Kidney (tissue), 14 donors: Measurements from ENCODE around the gene SCCPDH. TPM values are rescaled to one million over a fixed set of nuclear protein-coding genes. Genes with fewer than 3 reads are reported as not detected.
A peak's percentile ranks its signal among the peaks of the same experiment; 100 is the strongest.

ENCODE experiments used
- DNase-seq, 5 donors: peaks; one replicate each; pipeline ENCODE4 v3.0.0-alpha.2; 2013 to 2020
- FAIRE-seq: peaks from 2 replicates; lab custom pipeline; 2012; peaks lifted over from hg19 to GRCh38; lab: Jason Lieb, UNC
- H3K27ac ChIP-seq, 2 donors: one replicate each; pipeline ENCODE4 v1.7.0; 2013; ENCODE audit warnings: low read depth in 2 of 2, low read length in 2 of 2, inconsistent platforms in 1 of 2
- H3K27me3 ChIP-seq: one replicate; pipeline ENCODE4 v1.7.1; 2013; ENCODE audit warnings: low read length, inconsistent platforms; ENCODE audit not compliant: control insufficient read depth, insufficient read depth
- H3K36me3 ChIP-seq, 3 donors: one replicate each; pipeline versions ENCODE4 v1.7.0 to v1.7.1; 2013; ENCODE audit warnings: low read length in 3 of 3, control low read depth in 1 of 3, inconsistent platforms in 1 of 3; ENCODE audit not compliant: insufficient read depth in 3 of 3, control insufficient read depth in 2 of 3
- H3K4me1 ChIP-seq, 3 donors: one replicate each; pipeline versions ENCODE4 v1.7.0 to v1.7.1; 2013; ENCODE audit warnings: low read length in 3 of 3, inconsistent platforms in 1 of 3, low read depth in 1 of 3; ENCODE audit not compliant: control insufficient read depth in 2 of 3, insufficient read depth in 2 of 3
- H3K4me3 ChIP-seq, 3 donors: one replicate each; pipeline versions ENCODE4 v1.7.0 to v1.8.1; 2013; ENCODE audit warnings: low read length in 3 of 3, control low read depth in 1 of 3, inconsistent platforms in 1 of 3
- H3K9ac ChIP-seq, 3 donors: one replicate each; pipeline versions ENCODE4 v1.7.0 to v1.7.1; 2013; ENCODE audit warnings: low read length in 3 of 3, control low read depth in 1 of 3, inconsistent platforms in 1 of 3
- H3K9me3 ChIP-seq, 3 donors: one replicate each; pipeline versions ENCODE4 v1.7.0 to v1.7.1; 2013; ENCODE audit warnings: low read length in 3 of 3, control low read depth in 1 of 3, inconsistent platforms in 1 of 3; ENCODE audit not compliant: control insufficient read depth in 2 of 3, insufficient read depth in 1 of 3
- CTCF ChIP-seq: IDR thresholded peaks from 3 replicates; pipeline ENCODE4 v1.5.1; 2012; ENCODE audit warnings: mild to moderate bottlenecking, moderate library complexity, borderline replicate concordance; ENCODE audit not compliant: insufficient read depth; ENCODE audit errors: extremely low read depth
- intact Hi-C: fragments of 100-400 bp; cut with DNase I; formaldehyde crosslinking; loops from one replicate; pipeline ENCODE4 v1.11.1; 2022
- polyA plus RNA-seq: library from polyadenylated mRNA; stranded (reverse); fragments of 350-450 nt; fragmentation: Illumina TruSeq; extraction: RNeasy Lipid Tissue Mini Kit (QIAGEN cat#74804); gene quantifications from one replicate; pipeline ENCODE4 v1.2.3, GENCODE V29; 2014; ENCODE audit warnings: low read depth, low replicate concordance; ENCODE audit not compliant: insufficient read depth
- total RNA-seq: library from RNA; stranded (reverse); fragmentation: NEBNext Ultra II Directional; extraction: Animal tissue kit (Norgen Biotek cat#: 25700); gene quantifications from one replicate; pipeline ENCODE4 v1.2.1, GENCODE V29; 2021
- donor health status: control.
- donor health status: control.
- donor health status: control.
- donor health status: control.
- donor health status: control.
- donor health status: DM: yes; HTN: yes; CAD: no.
- donor health status: Normal renal cell carcinoma (clear cell type).

Gene SCCPDH
- total and polyA plus RNA-seq, 2 donors from 2014 or later = 37.2 to 48.6 TPM

- peaks cover under 1 to 3% (median 2%) of the 10 kb centered on the region in 3 donors for H3K36me3 ChIP-seq
- H3K27ac ChIP-seq = no peak overlapping the region
- H3K4me3 ChIP-seq = no peak overlapping the region
- no peak for TF ChIP-seq CTCF
- no peaks in the 10 kb centered on the region for H3K9me3 ChIP-seq
- intact Hi-C loops = no loop called here
- H3K9ac ChIP-seq = no peak overlapping the region
- no peaks in the 10 kb centered on the region for H3K4me1 ChIP-seq
- no peak for FAIRE-seq
- no peaks in the 10 kb centered on the region for H3K27me3 ChIP-seq
- DNase-seq = no peak
Observed at GRCh38 chr1:246755419-246755818, 31.2 kb downstream of the SCCPDH start.

GRCh38 chr1:246760422-246761347 is 36.5 kb downstream of the SCCPDH start:
- Histone ChIP-seq H3K9me3 (no peaks in the 10 kb centered on the region), H3K4me3 (no peak overlapping the region), H3K27ac (no peak overlapping the region), H3K9ac (no peak overlapping the region), H3K36me3 (peaks cover 5 to 20% (median 8%) of the 10 kb centered on the region in 3 donors), H3K27me3 (no peaks in the 10 kb centered on the region), H3K4me1 (no peaks in the 10 kb centered on the region)
- TF ChIP-seq CTCF = no peak
- DNase-seq = no peak
- intact Hi-C loops = no loop called here
- FAIRE-seq = no peak

- H3K9me3 ChIP-seq = no peaks in the 10 kb centered on the region
- no peak overlapping the region for H3K9ac ChIP-seq
- intact Hi-C loops = no loop called here
- peaks cover 5 to 26% (median 8%) of the 10 kb centered on the region in 3 donors for H3K36me3 ChIP-seq
- H3K4me1 ChIP-seq = no peaks in the 10 kb centered on the region
- no peak overlapping the region for H3K4me3 ChIP-seq
- no peaks in the 10 kb centered on the region for H3K27me3 ChIP-seq
- TF ChIP-seq CTCF = no peak
- DNase-seq = peak in 3 of 5 donors; percentile 29 to 46 (median 29)
- H3K27ac ChIP-seq = no peak overlapping the region
- no peak for FAIRE-seq
Observed at GRCh38 chr1:246761396-246761795, 37.2 kb downstream of the SCCPDH start.
